ENCODE results near the gene PGR. TPM values are rescaled to one million over a fixed set of nuclear protein-coding genes. Genes with fewer than 3 reads are reported as not detected.

Gene PGR
- total and polyA plus RNA-seq, 2 of the 8 experiments (the other 6 are each of a cell fraction or from before 2014, with no cell fraction given): 0.03 to 0.35 TPM

DNA sequence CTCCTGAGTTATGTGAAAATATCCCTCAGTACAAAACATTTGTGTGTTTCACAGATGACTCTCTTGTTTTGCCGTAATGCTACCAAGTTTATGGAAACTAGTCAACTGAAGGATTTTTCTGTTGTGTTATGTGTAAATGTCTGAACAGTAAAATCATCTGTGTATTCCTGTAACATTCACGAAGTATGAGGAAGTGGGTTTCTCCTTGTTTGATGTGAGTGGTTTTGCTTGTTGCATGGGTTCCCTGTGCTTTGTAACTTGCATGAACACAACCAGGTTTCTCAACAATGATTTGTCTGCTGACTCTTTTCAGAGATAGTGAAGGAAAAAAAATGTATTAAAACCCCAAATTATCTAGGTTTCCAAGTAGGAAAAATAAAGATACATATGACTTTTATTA lies 138.1 kb downstream of the PGR start:
- H3K23ac ChIP-seq (ENCODE audit: insufficient read length): no peak overlapping the region
- H3K4ac ChIP-seq (replicated peaks; ENCODE audit: insufficient read length, low read depth, low read length): no peak overlapping the region
- no peak overlapping the region for H4K8ac ChIP-seq (ENCODE audit: extremely low read depth, insufficient read depth, low read length)
- DNase-seq (ENCODE audit: low read depth in 1 of 2, low spot score in 2 of 2) (no peak), FAIRE-seq (no peak)
- H2AK5ac ChIP-seq (ENCODE audit: low read depth, low read length): no peak overlapping the region
- H4K20me1 ChIP-seq (replicated peaks in 1 of 2; ENCODE audit: control insufficient read depth in 1 of 2, insufficient read depth in 2 of 2, low read length in 2 of 2): no peaks in the 10 kb centered on the region
- H2BK12ac ChIP-seq (ENCODE audit: low read depth, low read length): no peak overlapping the region
- H3K27ac ChIP-seq (ENCODE audit: low read depth, low read length): no peak overlapping the region
- H3K9me3 ChIP-seq (ENCODE audit: insufficient read depth in 2 of 2, low read depth in 1 of 2, low read length in 1 of 2): no peaks in the 10 kb centered on the region
- no peak overlapping the region for H3K18ac ChIP-seq (ENCODE audit: extremely low read depth, low read length)
- H4K91ac ChIP-seq (replicated peaks; ENCODE audit: insufficient read length, low read length): no peak overlapping the region
- H3K9ac ChIP-seq (replicated peaks in 1 of 4; ENCODE audit: extremely low read depth in 1 of 4, low read depth in 3 of 4, low read length in 3 of 4): no peak overlapping the region
- H2BK120ac ChIP-seq (replicated peaks; ENCODE audit: low read depth, low read length): no peak overlapping the region
- H2BK15ac ChIP-seq (ENCODE audit: low read length): no peak overlapping the region
- no peaks in the 10 kb centered on the region for H3K27me3 ChIP-seq (replicated peaks in 1 of 4; ENCODE audit: control insufficient read depth in 3 of 4, extremely low read depth in 1 of 4, insufficient read depth in 3 of 4, low read length in 3 of 4)
- H3K56ac ChIP-seq (replicated peaks; ENCODE audit: insufficient read length, low read depth, low read length): no peak overlapping the region
- no peak overlapping the region for H3K4me2 ChIP-seq (ENCODE audit: insufficient read depth in 1 of 2, low read depth in 2 of 2, low read length in 2 of 2)
- H4K5ac ChIP-seq (ENCODE audit: insufficient read length, low read depth, low read length): no peak overlapping the region
- POLR2A ChIA-PET (ENCODE audit: partially characterized antibody): no interaction called here
- H3K79me2 ChIP-seq (ENCODE audit: control insufficient read depth in 1 of 2, insufficient read depth in 2 of 2, low read length in 2 of 2): no peaks in the 10 kb centered on the region
- H3K4me3 ChIP-seq (ENCODE audit: extremely low read depth in 1 of 4, insufficient read depth in 2 of 4, low read depth in 3 of 4, low read length in 4 of 4): no peak overlapping the region
- no peak overlapping the region for H3K14ac ChIP-seq (ENCODE audit: insufficient read length)
- H2AFZ ChIP-seq (ENCODE audit: low read length): no peak overlapping the region
- H2BK5ac ChIP-seq (ENCODE audit: low read depth, low read length): no peak overlapping the region
- no peaks in the 10 kb centered on the region for H3K4me1 ChIP-seq (replicated peaks in 1 of 4; ENCODE audit: control insufficient read depth in 3 of 4, insufficient read depth in 4 of 4, low read length in 3 of 4)
- no peaks in the 10 kb centered on the region for H3K79me1 ChIP-seq (ENCODE audit: low read depth, low read length)
- H2BK20ac ChIP-seq (ENCODE audit: low read length): no peak overlapping the region
- no peaks in the 10 kb centered on the region for H3K23me2 ChIP-seq (ENCODE audit: low read depth, low read length)
- H3K36me3 ChIP-seq (ENCODE audit: control insufficient read depth in 2 of 4, insufficient read depth in 4 of 4, low read length in 3 of 4): no peaks in the 10 kb centered on the region; a peak in 1 of 8 replicates
- CTCF ChIA-PET (ENCODE audit: partially characterized antibody): interaction anchor here (1.3 to 1.6 kb wide), 3 partner anchors 11 to 22 kb away, joined by 3 to 4 read pairs (median 3); no protein-coding TSS in a partner anchor
- 95% methylated on average over 2 of the region's 2 CpGs; no CpG with 5 or more reads in 1 of the 2 experiments for WGBS, 2 experiments (ENCODE audit: extremely low coverage in 1 of 2, insufficient coverage in 1 of 2, insufficient read length in 1 of 2, insufficient replicate concordance in 2 of 2, low coverage in 1 of 2, low lambda C conversion rate in 2 of 2, missing lambda C conversion rate in 1 of 2)
- TF ChIP-seq TAF1 (IDR thresholded peaks at IDR 0.05; ENCODE audit: low read depth, low read length) (no peak), HDAC2 (IDR thresholded peaks at IDR 0.05; ENCODE audit: borderline replicate concordance in 1 of 2, low read depth in 2 of 2, low read length in 2 of 2) (no peak), TBP (IDR thresholded peaks at IDR 0.05; ENCODE audit: low read depth, low read length) (no peak), CEBPB (IDR thresholded peaks at IDR 0.05; ENCODE audit: low read depth, low read length) (no peak), SUZ12 (IDR thresholded peaks at IDR 0.05; ENCODE audit: low read length) (no peak), JUN (IDR thresholded peaks at IDR 0.05; ENCODE audit: low read depth, low read length) (no peak), SIRT6 (IDR thresholded peaks at IDR 0.05; ENCODE audit: low read length) (no peak), MAX (IDR thresholded peaks at IDR 0.05) (no peak), SAP30 (IDR thresholded peaks at IDR 0.05; ENCODE audit: insufficient read depth, insufficient replicate concordance, low read length) (no peak), E2F6 (IDR thresholded peaks at IDR 0.05) (no peak), EP300 (IDR thresholded peaks at IDR 0.05; ENCODE audit: borderline replicate concordance in 1 of 2, low read depth in 2 of 2, low read length in 2 of 2) (no peak), SP1 (IDR thresholded peaks at IDR 0.05; ENCODE audit: low read depth, low read length) (no peak)
